Subcutaneous abdominal adipose tissue (tissue), 5 donors: ENCODE results near the gene FAM120A.

Source experiments
- H3K27ac ChIP-seq: one replicate; pipeline ENCODE4 v1.7.0; 2013; ENCODE audit warnings: low read depth, mild to moderate bottlenecking, inconsistent platforms, low read length, moderate library complexity
- H3K27me3 ChIP-seq, 5 donors: one replicate each; pipeline ENCODE4 v1.7.0; 2013; ENCODE audit warnings: low read length in 5 of 5, inconsistent platforms in 1 of 5; ENCODE audit not compliant: control insufficient read depth in 5 of 5, insufficient read depth in 4 of 5
- H3K36me3 ChIP-seq, 5 donors: one replicate each; pipeline ENCODE4 v1.7.0; 2013; ENCODE audit warnings: low read length in 5 of 5; ENCODE audit not compliant: control insufficient read depth in 5 of 5, insufficient read depth in 5 of 5
- H3K4me1 ChIP-seq, 5 donors: one replicate each; pipeline ENCODE4 v1.7.0; 2013; ENCODE audit warnings: low read length in 5 of 5, mild to moderate bottlenecking in 3 of 5, moderate library complexity in 1 of 5; ENCODE audit not compliant: control insufficient read depth in 5 of 5, insufficient read depth in 5 of 5
- H3K4me3 ChIP-seq, 5 donors: one replicate each; pipeline ENCODE4 v1.7.0; 2013; ENCODE audit warnings: low read length in 5 of 5, low read depth in 1 of 5
- H3K9ac ChIP-seq, 5 donors: one replicate each; pipeline ENCODE4 v1.7.0; 2013; ENCODE audit warnings: low read length in 5 of 5, mild to moderate bottlenecking in 4 of 5, moderate library complexity in 3 of 5
- H3K9me3 ChIP-seq, 5 donors: one replicate each; pipeline ENCODE4 v1.7.0; 2013; ENCODE audit warnings: low read length in 5 of 5; ENCODE audit not compliant: control insufficient read depth in 5 of 5
- donor health status: healthy.
- donor health status: healthy.
- donor health status: healthy.
- donor health status: healthy.
- donor health status: healthy.

Gene FAM120A

GRCh38 chr9:93520523-93520922, 69.0 kb downstream of the FAM120A start:
- H3K9me3 ChIP-seq: no peaks in the 10 kb centered on the region
- no peak overlapping the region for H3K4me3 ChIP-seq
- H3K27me3 ChIP-seq: no peaks in the 10 kb centered on the region
- no peak overlapping the region for H3K27ac ChIP-seq
- peaks cover 8 to 62% (median 44%) of the 10 kb centered on the region in 5 donors for H3K36me3 ChIP-seq
- peaks cover 0 to 8% (median 7%) of the 10 kb centered on the region in 5 donors for H3K4me1 ChIP-seq
- H3K9ac ChIP-seq: peak overlapping the region in 1 of 5 donors; percentile 13

- H3K36me3 ChIP-seq: peaks cover 0 to 69% (median 51%) of the 10 kb centered on the region in 5 donors
- H3K4me1 ChIP-seq: peaks cover 0 to 8% (median 7%) of the 10 kb centered on the region in 5 donors
- no peaks in the 10 kb centered on the region for H3K27me3 ChIP-seq
- no peak overlapping the region for H3K9ac ChIP-seq
- no peak overlapping the region for H3K27ac ChIP-seq
- H3K9me3 ChIP-seq: no peaks in the 10 kb centered on the region
- H3K4me3 ChIP-seq: no peak overlapping the region
Measured at GRCh38 chr9:93522736-93523135, 71.3 kb downstream of the FAM120A start.

GRCh38 chr9:93523518-93524144, 72.1 kb downstream of the FAM120A start:
- H3K9me3 ChIP-seq: no peaks in the 10 kb centered on the region
- no peak overlapping the region for H3K4me3 ChIP-seq
- H3K36me3 ChIP-seq: peaks cover 8 to 68% (median 54%) of the 10 kb centered on the region in 5 donors
- H3K4me1 ChIP-seq: peaks cover 0 to 8% (median 7%) of the 10 kb centered on the region in 5 donors
- H3K27ac ChIP-seq: no peak overlapping the region
- no peaks in the 10 kb centered on the region for H3K27me3 ChIP-seq
- no peak overlapping the region for H3K9ac ChIP-seq

GRCh38 chr9:93525476-93525875, 74.0 kb downstream of the FAM120A start:
- H3K36me3 ChIP-seq: peaks cover 20 to 69% (median 56%) of the 10 kb centered on the region in 5 donors
- H3K27ac ChIP-seq: no peak overlapping the region
- no peaks in the 10 kb centered on the region for H3K27me3 ChIP-seq
- H3K9ac ChIP-seq: no peak overlapping the region
- H3K4me3 ChIP-seq: no peak overlapping the region
- peaks cover 0 to 7% (median 6%) of the 10 kb centered on the region in 5 donors for H3K4me1 ChIP-seq
- H3K9me3 ChIP-seq: no peaks in the 10 kb centered on the region

- H3K9me3 ChIP-seq: no peaks in the 10 kb centered on the region
- no peak overlapping the region for H3K4me3 ChIP-seq
- peaks cover 33 to 80% (median 56%) of the 10 kb centered on the region in 5 donors for H3K36me3 ChIP-seq
- no peaks in the 10 kb centered on the region for H3K27me3 ChIP-seq
- no peak overlapping the region for H3K27ac ChIP-seq
- H3K4me1 ChIP-seq: peaks cover 0 to 3% (median 0%) of the 10 kb centered on the region in 5 donors
- no peak overlapping the region for H3K9ac ChIP-seq
Measured at GRCh38 chr9:93531374-93531773, 79.9 kb downstream of the FAM120A start.

GRCh38 chr9:93532141-93532540, 80.7 kb downstream of the FAM120A start:
- no peak overlapping the region for H3K27ac ChIP-seq
- H3K27me3 ChIP-seq: no peaks in the 10 kb centered on the region
- no peaks in the 10 kb centered on the region for H3K9me3 ChIP-seq
- H3K4me3 ChIP-seq: no peak overlapping the region
- H3K9ac ChIP-seq: no peak overlapping the region
- H3K36me3 ChIP-seq: peaks cover 33 to 75% (median 54%) of the 10 kb centered on the region in 5 donors
- peaks cover 0 to 3% (median 0%) of the 10 kb centered on the region in 5 donors for H3K4me1 ChIP-seq

GRCh38 chr9:93533863-93534262, 82.4 kb downstream of the FAM120A start:
- Histone ChIP-seq H3K36me3 (peaks cover 24 to 69% (median 47%) of the 10 kb centered on the region in 5 donors), H3K4me3 (no peak overlapping the region)

GRCh38 chr9:93536167-93536566, 84.7 kb downstream of the FAM120A start:
- no peak overlapping the region for H3K9ac ChIP-seq
- H3K27me3 ChIP-seq: no peaks in the 10 kb centered on the region
- no peak overlapping the region for H3K4me3 ChIP-seq
- H3K4me1 ChIP-seq: peaks cover 0 to 3% (median 0%) of the 10 kb centered on the region in 5 donors
- H3K9me3 ChIP-seq: no peaks in the 10 kb centered on the region
- no peak overlapping the region for H3K27ac ChIP-seq
- H3K36me3 ChIP-seq: peaks cover 11 to 76% (median 53%) of the 10 kb centered on the region in 5 donors

More at GRCh38 chr9:93533863-93534262, 82.4 kb downstream of the FAM120A start:
- Histone ChIP-seq H3K4me1 (peaks cover 0 to 3% (median 0%) of the 10 kb centered on the region in 5 donors), H3K9ac (no peak overlapping the region), H3K27ac (no peak overlapping the region), H3K27me3 (no peaks in the 10 kb centered on the region), H3K9me3 (no peaks in the 10 kb centered on the region)

- Histone ChIP-seq H3K27me3 (no peaks in the 10 kb centered on the region), H3K9ac (no peak overlapping the region), H3K27ac (no peak overlapping the region), H3K36me3 (peaks cover 11 to 72% (median 49%) of the 10 kb centered on the region in 5 donors), H3K9me3 (no peaks in the 10 kb centered on the region), H3K4me3 (no peak overlapping the region), H3K4me1 (peaks cover 0 to 3% (median 0%) of the 10 kb centered on the region in 5 donors)
Measured at GRCh38 chr9:93536874-93537273, 85.4 kb downstream of the FAM120A start.

- Histone ChIP-seq H3K9ac (no peak overlapping the region), H3K9me3 (no peaks in the 10 kb centered on the region), H3K36me3 (peaks cover 4 to 62% (median 47%) of the 10 kb centered on the region in 5 donors), H3K4me3 (no peak overlapping the region), H3K27me3 (no peaks in the 10 kb centered on the region), H3K27ac (no peak overlapping the region), H3K4me1 (peaks cover 0 to 6% (median 0%) of the 10 kb centered on the region in 5 donors)
Measured at GRCh38 chr9:93540305-93540704, 88.8 kb downstream of the FAM120A start.
